Fibroblast of skin of right biceps (primary cell): ENCODE measurements around the gene PTPN21.

Source experiments
- DNase-seq: peaks from one replicate; pipeline ENCODE4 v3.0.0-alpha.2; 2013

The PTPN21 gene

DNA sequence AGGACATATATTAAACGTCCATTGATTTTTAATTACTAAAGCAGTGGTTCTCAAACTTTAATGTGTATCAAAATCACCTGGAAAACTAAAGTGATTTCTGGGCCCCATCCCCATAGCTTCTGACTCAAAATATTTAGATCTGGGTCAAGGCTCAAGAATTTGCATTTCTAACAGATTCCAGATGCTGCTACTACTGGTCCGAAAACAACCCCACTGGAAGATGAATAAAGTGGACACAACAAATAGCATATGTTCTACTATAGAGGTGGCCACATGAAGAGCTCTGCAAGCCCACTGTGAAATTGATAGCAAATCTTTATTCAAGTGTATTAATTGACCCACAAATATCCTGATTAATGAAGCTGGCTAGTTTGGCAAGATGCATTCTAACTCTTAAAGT, 99.9 kb downstream of the PTPN21 start:
- no peak for DNase-seq

DNA sequence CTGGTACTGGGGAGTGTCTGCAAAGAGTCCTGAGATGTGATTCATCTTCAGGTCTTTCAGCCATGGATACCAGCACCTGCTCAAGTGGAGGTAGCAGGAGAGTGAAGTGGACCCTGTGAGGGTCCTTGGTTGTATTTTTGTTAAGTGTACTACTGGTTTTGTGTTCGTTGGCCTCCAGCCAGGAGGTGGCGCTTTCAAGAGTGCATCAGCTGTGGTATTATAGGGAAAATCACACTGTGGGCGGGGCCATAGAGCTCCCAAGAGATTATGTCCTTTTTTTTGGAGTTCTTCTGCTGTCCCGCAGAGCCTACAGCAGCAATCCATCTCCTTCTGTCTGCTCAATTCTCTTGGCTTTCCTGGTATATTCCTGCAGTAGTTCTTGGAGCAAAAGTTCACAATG, 102.6 kb downstream of the PTPN21 start:
- no peak for DNase-seq

DNA sequence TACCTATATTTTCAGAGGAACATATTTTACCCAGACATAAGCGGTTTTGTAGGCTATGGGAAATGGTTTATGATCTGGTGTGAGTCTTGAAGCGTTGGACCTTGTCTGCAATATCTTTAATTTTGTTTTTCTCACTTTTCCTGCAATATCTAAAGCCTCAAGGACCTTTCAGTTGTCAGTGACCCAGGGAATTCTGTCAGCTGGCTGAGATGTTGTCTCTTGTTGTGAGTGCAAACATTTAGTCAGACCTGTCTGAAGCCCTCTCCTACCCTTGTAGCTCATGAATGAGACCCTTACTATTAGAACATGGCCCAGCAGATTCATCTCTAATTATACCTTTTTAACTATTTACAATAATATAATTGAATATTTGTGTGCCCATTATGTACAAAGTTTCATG, 115.7 kb downstream of the PTPN21 start:
- no peak for DNase-seq

DNA sequence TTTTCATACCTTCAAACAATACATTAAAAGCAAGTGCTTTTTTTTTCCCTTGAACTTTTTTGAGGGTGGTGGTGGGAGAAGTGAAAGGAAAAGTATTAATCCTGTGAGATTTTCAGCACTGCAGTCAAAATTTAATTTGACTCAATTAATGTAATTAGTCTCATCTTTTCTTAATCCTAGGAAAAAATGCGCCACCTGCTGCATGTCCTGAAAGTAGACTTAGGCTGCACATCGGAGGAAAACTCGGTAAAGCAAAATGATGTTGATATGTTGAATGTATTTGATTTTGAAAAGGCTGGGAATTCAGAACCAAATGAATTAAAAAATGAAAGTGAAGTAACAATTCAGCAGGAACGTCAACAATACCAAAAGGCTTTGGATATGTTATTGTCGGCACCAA, 117.1 kb downstream of the PTPN21 start:
- DNase-seq = no peak

DNA sequence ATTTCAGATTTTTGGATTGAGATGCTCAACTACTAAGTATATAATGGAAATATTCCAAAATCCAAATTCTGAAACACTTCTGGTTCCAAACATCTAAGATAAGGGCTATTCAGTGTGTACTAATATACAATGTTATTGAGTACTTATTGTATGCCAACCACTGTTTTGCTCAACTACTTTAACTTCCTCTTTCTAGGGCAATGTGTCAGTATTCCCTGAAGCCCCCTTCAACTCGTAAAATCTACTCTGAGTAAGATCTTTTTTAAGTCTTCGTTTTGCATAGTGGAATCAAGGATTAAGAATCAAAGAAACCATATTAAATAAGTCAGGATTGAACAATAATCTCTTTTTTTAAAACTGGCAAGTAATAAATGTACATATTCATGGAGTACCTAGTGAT, 123.8 kb downstream of the PTPN21 start:
- DNase-seq = no peak

DNA sequence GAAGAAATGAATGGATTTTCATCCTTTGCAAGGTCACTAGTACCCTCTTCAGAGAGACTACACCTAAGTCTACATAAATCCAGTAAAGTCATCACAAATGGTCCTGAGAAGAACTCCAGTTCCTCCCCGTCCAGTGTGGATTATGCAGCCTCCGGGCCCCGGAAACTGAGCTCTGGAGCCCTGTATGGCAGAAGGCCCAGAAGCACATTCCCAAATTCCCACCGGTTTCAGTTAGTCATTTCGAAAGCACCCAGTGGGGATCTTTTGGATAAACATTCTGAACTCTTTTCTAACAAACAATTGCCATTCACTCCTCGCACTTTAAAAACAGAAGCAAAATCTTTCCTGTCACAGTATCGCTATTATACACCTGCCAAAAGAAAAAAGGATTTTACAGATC, 128.5 kb downstream of the PTPN21 start:
- DNase-seq = peak; percentile 39

DNA sequence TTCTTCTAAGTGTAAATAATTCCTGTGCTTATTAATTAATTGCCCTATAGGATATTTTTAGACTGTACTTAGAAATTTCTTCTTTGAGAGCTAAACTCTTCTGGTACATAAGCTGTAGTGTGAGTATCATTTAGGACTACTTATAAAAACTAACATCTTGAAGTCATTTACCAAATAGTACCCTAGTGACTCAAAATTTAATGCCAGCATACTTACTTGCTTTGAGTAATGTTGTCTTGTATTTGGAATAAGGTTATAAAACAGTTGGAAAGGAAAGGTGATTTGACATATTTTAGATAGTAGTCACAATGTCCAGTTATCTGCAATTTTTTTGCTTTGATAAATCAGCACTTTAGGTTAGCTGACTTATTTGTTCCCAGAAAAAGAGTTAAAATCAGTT, 130.2 kb downstream of the PTPN21 start:
- peak; percentile 61 for DNase-seq

DNA sequence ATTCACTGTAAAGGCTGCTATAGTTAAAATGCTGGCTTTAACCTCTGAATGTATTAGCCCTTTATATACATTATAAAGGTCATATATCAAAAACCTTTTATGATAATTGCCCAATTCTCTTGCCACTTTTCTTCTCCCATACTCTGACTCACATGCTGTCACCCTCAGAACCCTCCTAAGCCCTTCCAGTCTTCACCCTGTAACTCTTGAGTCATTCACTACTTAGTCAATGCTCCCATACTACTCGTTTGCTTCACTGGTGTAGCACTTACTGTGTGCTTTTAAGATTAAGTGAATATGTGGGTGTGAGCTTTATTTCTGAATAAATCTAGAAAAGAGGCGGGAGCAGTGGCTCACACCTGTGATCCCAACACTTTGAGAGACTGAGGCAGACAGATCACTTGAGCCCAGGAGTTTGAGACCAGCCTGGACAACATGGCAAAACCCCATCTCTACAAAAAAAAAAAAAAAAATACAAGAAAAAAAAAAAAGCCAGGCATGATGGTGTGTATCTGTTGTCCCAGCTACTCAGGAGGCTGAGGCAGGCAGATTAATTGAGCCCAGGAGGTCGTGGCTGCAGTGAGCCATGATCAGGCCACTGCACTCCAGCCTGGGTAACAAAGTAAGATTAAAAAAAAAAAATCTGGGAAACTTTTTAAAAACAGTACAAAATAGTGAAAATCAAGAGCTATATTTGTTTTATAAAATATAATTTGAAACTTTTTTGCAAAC, 131.7 kb downstream of the PTPN21 start:
- peak; percentile 68 for DNase-seq

DNA sequence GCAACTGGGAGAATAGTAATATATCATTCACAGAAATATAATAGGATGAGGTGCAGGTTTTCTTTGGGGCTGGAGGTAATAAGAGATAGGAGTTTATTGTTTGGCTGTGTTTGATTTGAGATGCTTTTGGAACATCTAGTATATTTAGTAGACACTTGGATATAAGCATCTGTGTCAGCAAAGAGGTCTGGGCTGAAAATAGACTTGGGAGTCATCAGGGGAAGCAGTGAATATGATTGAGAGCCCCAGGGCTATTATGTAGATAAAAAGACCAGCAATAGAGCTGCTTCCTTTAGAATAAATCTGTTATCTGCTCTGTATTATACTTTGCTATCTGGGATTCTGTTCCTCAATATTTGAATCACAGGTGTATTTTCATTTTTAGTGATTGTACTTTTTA, 132.8 kb downstream of the PTPN21 start:
- DNase-seq = no peak

DNA sequence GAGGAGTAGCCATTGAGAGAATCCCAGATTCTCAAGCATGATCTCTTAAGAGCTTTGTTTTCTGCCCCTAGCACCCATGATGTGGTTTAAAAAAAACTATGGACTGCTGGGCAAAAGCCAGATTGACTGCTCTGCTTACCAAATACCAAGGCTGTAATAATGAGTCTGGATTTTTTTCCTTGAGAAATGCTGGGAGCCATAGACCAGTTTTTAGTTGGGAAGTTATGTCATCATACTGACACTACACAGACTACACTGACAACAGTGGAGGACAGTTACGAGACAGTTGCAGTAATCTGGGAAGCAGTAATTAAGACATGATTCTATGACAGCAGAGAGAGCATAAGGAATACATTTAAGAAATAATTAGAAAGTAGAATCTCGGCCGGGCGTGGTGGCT, 133.5 kb downstream of the PTPN21 start:
- DNase-seq = peak; percentile 17

DNA sequence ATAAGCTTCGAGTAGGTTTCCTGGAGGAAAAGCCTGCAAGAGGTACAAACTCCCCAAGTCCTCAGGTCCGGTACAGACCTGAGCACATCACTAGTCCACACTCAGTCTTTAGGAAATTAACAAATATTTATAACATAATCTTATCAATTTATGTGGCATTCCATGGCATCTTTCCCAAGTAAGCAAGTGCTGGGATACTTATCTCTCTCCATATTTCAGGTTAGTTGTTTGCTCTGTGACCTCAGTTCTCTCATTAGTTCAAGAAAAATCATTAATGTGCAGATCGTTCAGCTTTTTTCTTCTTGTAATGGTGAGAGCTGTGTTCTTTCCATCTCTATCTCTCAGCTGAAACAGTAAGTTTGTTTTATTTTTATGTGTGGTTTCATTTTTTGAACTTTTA, 134.6 kb downstream of the PTPN21 start:
- no peak for DNase-seq

DNA sequence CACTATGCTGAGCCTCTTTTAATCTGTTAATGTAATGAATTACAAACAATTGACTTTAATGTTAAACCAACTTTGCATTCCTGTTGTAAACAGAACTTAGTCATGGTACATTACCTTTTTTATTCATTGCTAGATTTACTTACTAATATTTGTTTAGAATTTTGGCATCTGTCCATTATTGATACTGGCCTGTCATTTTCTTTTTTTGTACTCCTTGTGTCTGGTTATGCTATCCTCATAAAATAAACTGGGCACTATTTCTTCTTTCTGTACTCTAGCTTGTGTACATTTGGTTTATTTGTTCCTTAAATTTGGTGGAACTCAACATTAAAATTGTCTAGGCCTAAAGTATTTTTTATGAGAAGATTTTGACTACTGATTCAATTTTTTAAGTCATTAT, 137.2 kb downstream of the PTPN21 start:
- no peak for DNase-seq
